Measurements from ENCODE around the gene KLF7. TPM values are rescaled to one million over a fixed set of nuclear protein-coding genes. Genes with fewer than 3 reads are reported as not detected.

KLF7 gene
- total RNA-seq, 1 donor from 2014 or later = 30.6 TPM

DNA sequence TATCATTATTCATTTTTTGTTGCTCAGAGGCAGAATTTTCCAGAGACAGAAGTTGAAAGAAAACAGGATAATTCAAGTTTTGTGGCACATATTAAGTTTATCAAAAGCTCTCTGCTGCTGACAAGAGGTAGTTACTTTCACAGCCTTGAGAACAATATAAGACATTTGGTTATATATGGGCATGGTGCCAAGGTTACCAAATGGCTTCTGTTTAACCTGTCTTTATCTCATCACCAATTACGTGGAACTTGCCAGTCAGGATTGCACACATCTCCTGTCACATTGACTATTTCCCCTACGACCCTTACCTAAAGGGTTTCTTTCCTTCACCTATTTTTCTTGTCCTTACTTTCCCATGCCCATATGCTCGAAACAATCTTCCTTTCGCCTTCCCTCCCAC is 35.9 kb downstream of the KLF7 start:
- no peak for DNase-seq (ENCODE audit: extremely low read depth, low read depth, low spot score)

DNA sequence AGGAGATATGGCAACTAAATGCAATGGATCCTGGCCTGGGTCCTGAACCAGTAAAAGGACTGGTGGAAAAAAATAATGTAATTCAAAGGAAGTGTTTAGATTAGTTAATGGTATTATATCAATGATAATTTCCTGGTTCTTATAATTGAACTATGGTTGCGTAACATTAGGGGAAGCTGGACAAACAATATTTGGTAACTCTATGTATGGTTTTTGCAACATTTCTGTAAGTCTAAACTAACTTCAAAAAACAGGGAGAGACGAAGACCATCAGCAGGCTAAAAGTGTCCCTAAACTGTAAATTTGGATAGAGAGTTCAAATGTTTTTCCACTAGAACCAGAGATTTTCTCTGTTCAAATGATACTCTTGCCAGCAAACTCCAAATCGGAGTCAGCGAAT is 36.9 kb downstream of the KLF7 start:
- no peak for DNase-seq (ENCODE audit: extremely low read depth, low read depth, low spot score)

DNA sequence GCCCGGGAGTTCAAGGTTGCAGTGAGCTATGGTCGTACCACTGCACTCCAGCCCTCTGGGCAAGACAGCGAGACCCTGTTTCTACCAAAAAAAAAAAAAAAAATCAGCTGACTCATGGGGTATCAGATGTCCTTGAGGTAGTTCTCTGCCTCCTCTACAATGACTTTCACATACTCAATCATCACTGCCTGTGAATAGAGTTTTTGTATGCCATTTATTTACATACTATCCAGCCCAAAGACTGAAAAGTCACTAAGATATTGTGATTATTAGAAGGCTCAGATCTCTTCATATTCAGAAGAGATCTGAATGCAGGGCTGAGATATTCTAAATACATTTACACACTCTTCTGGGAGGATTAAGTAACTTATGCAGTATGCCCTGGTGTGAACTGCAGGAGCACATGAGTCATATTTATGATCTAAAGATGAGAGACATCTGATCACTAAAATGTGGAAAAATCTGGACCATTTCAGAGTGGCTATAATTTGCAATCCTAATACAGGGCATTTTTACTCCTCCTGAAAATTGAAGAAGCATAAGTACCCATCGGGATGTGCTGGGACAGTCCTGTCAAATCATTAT is 38.9 kb downstream of the KLF7 start:
- DNase-seq (ENCODE audit: extremely low read depth, low read depth, low spot score) = no peak

DNA sequence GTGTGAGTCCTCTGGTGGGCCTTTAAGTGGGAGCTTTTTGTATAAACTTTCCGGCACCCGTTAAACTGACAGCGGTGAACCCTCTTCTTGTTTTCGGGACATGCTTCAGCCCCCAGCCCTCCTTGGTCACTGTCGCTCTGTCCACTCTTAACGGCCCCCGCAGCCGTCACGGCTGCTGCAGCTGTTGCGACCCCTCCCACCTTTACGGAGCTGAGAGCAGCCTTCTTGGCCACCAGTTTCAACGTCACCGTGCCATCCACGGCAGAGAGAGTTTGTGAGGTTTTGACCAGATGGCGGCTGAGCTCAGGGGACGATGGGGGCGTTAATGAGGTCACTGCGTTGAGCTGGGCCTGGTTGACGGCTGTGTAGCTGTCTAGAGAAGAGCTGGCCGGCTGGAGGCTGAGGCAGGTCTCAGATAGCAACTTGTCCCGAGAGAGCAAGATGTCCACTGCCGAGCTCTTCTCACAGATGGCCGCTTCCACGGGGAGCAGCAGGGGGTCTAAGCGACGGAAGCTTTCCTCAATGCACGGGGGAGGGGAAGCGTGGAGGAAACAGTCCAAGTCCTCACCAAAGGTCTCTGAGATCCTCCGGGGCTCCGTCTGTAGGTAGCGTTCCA is 41.9 kb downstream of the KLF7 start:
- DNase-seq (ENCODE audit: extremely low read depth, low read depth, low spot score) = no peak

DNA sequence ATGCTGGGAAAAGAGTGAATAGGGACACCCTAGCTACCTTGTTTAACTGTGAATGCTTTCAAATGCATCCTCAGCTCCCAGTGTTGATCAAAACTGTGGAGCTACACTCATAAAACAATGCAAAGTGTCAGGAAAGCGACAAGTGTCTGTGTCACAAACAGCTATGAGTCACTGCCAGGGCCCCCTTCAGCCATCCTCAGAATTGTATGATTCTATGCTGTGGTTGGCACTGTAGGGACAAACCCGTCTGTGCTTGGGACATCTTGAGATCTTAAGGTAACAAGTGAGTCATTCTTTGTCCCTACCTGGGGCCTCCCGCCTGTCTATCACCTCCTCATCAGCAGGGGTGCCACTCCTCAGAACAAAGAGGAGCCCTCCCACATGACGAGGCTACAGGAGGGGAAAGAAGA is 42.4 kb downstream of the KLF7 start:
- no peak for DNase-seq (ENCODE audit: extremely low read depth, low read depth, low spot score)

DNA sequence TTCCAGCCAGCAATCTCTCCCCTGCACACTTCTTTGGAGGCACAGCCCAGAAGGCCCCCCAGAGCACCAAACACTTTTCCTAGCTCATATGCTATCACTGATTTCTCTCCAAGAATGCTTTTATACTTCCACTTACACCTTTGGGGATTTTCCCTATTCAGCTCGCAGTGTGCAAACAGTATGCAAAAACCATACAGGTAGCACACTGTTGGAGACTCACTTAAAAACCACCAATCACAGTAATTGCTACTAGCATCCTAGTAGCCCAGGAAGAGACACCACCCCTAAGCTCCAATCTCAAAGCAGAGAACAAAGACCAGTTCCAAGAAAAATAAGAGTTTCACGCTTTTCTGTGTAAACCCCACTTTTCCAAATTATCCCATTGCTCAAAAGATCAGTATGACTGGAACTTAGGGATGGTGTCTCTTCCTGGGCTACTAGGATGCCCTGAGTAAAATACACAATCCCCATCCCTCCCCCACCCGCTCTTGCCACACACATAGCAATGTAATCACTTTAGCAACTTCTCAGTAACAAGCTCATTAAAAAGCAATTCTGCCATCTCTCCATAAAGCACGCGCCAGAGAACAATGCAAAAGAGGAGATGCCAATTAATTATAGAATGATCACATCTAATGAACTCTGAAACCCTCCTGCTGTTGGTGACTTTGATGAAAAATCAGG is 43.0 kb downstream of the KLF7 start:
- DNase-seq (ENCODE audit: extremely low read depth, low read depth, low spot score) = no peak

DNA sequence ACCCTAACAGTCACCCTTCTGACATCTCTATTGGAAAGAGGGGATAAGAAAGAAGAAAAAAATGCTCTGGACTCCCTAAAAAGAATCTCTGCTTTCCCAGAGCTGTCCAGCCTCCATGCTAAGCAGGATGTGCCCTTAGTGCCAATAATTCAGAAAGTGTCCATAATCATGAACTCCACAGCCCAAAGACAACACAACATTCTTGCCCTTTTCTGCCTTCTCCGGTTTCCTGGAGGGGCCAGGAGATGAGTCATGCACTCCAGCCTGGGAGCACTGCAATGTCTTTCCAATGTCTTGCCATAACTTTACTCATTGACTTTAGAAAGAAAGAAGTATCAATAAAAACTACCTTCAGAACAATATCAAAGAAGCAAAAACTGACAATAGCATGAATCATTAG is 44.0 kb downstream of the KLF7 start:
- no peak for DNase-seq (ENCODE audit: extremely low read depth, low read depth, low spot score)

DNA sequence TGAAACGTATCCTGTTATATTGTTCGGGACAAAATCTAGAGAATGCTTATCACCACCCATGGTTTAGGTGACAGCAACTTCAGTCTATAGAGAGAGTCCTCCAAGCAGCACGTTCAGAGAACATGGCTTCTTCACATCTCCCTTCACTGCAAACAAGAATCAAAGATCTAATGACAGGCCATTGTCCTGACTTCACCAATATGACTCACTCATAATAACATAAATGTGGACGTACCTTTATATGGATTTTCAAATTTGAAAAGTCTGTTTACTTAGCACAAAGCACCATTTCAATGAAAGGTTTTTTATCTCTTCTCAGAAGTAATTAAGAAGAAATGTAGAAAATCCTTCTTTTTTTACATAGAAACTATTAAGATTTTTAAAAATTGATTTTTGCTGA is 46.7 kb downstream of the KLF7 start:
- DNase-seq (ENCODE audit: extremely low read depth, low read depth, low spot score) = no peak

DNA sequence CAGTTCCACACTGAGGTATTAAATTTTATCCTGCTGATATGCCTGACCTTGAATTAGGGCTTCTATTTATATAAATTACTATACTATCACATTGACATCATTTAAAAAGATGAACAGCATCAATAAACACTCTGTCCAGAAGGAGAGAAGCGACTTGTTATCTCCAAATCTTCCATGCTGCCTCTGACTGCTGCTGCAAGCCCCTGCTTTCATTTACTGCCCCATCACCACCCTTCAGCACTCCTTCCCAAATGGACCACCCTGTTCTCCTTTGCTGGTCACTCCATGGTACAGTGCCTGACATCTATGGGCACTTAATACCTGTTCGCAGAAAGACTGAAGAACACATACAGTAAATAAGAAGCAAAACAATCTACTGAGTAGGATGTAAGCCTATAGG is 48.1 kb downstream of the KLF7 start:
- no peak for DNase-seq (ENCODE audit: extremely low read depth, low read depth, low spot score)

DNA sequence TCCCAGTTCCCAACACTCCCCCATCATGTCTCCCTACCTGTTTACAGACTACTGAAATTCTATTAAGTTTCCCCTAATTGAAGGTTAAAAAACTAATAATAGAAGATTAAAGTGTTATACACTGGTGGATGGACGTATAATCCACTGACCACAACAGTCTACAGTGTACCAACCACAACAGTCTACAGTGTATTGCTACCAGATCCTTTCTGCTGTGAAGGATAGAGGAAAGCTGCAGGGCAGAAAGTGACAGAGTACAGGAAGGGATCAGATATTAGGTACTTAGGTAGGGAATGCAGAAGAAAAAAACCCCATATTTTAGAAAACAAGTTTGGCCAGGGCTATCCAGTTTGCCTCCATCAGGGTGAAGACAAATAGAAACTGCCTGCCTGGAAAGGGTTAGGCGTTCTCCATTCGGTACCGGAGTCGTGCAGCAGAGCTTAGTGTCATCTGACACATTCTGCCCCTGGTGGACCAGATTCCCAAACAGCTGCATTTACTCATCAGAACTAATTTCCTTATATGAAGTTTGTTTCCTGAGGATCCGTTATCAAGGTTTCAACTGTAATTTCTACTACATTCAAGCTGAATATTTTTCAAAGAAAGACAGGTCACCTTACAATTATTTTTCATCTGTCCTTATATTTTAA is 49.9 kb downstream of the KLF7 start:
- no peak for DNase-seq (ENCODE audit: extremely low read depth, low read depth, low spot score)

DNA sequence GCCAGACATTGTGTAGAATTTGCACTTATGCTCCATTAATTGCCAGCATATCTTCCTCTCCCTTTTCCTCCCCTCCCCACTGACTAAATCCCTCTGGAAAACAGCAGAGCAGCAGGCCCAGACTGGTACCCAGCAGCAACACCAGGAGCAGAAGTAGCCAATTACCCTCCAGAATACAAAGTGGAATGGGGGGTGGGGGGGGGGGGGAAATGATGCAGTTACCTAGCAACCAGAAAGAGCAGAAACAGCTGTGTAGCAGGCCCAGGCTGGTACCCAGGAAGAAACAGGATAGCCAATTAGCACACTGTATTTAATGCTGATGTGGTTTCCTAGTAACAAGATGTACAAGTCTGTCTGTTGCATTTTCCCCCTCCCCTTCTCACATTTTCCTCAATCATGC is 52.3 kb downstream of the KLF7 start:
- no peak for DNase-seq (ENCODE audit: extremely low read depth, low read depth, low spot score)

DNA sequence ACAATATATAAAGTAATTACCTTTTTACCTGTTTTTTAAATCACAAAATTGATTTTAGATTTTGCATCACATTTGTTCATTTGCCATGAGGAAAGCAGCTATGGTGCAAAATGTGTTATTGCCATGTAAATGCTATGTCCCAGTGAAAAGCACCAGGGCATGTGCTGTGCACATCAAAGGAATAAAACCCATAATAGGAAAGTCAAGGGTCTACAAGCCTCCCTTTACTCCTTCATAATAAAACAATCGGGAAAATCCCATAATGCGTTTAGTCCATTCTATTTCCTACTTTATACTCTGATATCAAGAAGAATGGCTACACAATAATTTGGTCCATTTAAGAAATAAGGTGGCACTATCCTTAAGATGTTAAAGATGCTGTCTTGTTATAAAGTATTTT is 53.0 kb downstream of the KLF7 start:
- DNase-seq (ENCODE audit: extremely low read depth, low read depth, low spot score) = no peak

DNA sequence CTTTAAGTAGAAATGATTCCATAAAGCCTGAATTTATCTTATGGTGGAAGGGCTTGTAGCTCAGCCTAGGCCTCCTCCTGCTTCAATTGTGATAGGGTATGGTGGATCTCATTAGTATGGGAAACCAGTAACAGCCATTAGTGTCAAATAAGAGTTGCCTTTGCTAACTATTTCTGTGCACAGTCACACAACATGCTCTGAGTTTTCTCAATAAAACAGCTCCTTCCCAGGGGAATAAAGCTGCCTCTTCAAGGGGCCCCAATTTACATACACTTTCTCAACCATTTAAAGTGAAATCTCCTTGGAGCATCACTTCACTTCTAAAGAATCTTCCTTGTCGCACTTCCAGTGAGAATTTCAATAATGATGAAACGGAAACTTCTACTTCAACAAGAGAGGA is 53.4 kb downstream of the KLF7 start:
- DNase-seq (ENCODE audit: extremely low read depth, low read depth, low spot score) = no peak

DNA sequence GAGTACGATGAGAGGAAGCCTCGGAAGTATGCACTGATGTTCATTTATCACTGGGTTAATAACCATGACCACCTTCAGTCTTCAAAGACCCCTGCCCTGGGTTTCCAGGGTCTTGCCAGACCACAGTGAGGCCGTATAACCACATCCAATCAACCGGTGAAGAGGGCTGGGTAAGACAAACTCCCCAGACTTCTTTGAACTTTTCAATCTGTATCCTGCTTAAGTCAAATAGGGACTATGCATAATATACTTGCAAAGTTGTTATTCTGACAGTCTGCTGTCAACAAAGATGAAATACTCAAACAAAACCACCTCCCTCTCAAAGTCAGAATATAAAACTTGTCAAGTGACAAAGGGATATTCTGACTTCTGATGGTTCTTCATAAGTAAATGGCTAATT is 54.0 kb downstream of the KLF7 start:
- DNase-seq (ENCODE audit: extremely low read depth, low read depth, low spot score) = no peak

DNA sequence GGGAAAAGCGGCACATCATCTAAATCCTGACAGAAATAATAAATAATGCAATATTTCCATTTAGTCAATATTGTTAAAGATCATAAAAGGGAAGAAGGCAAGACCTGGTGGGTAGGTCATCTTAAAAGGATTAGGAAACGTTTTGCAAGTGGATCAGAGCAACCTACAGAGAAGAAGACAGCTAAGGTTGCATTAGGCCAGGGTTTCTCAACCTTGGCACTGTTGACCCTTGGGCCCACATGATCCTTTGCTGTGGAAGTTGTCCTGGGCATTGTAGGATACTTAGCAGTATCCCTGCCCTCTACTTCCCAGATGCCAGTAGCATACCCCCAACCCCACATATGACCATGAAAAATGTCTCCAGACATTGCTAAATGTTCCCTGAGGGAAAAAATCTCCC is 55.0 kb downstream of the KLF7 start:
- DNase-seq (ENCODE audit: extremely low read depth, low read depth, low spot score) = no peak

DNA sequence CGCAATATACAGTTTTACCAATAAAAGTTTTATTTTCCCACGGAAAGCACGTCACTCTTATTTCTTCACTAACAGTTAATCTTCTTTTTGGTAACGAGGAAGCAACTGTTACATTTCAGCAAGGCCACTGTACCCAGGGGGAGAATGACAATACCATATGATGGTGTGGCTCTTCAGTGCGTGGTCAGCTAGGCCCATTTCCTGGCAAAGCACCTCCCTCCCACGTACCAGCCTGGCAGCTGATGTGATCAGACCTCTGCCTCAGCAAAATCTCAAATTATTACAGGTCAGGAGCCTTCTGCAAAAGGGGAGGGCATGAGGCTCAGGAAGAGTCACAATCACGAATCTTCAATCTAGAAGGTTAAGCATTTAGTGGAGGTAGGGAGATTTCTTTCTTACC is 55.4 kb downstream of the KLF7 start:
- DNase-seq (ENCODE audit: extremely low read depth, low read depth, low spot score) = no peak

DNA sequence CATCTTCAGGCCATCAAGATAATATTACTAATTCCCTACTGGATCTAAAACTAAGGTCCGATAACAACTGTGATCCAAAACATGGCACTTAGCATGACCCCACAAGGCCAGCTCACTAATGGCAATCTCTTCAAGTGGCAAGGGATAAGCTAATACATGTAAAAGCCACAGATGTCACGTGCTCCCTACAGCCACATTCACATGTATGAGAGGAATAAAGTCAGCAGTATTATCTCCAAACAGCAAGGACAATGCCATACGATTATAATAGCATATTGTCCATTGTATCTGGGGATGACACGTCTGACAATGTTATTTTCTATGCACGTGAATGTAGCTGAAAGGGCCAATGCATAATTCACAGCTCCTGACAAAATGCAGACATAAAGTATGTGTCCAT is 56.0 kb downstream of the KLF7 start:
- DNase-seq (ENCODE audit: extremely low read depth, low read depth, low spot score) = no peak

DNA sequence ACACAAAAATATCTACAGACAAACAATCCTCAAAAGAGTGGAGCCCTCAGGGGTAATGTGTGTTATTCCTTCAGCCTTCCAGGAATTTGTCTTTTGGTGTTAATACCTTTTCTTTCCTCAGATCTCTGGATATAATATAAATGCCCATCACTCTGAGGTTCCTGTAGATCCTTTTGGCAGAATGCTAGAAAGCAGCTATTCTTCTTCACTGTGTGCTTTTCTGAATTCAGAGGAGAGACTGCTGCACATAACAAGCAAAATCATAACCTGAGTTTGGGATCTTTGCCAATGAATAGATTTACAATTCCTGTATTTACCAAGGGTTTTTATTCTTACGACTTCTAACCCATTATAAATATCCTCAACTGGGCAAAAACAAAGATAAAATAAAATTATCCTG is 57.3 kb downstream of the KLF7 start:
- DNase-seq (ENCODE audit: extremely low read depth, low read depth, low spot score) = no peak

DNA sequence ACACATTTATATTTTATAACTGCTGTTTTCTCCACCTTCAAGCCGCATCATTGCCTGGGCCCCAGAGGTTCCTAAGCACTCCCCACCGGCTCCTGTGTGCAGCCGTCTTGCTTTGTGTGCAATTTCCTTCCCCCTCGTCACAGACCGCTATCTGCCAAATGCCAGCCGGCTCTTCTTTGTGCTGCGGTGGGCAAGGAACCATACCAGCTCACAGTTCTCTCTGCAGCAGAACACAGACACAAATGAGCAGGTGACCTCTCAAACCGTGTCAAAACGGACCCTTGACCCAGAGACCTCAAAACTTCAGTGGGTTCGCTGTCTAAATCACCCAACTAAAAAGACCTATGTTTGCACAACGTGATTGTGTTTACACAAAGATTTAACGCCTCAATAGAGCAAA is 58.2 kb downstream of the KLF7 start:
- no peak for DNase-seq (ENCODE audit: extremely low read depth, low read depth, low spot score)

DNA sequence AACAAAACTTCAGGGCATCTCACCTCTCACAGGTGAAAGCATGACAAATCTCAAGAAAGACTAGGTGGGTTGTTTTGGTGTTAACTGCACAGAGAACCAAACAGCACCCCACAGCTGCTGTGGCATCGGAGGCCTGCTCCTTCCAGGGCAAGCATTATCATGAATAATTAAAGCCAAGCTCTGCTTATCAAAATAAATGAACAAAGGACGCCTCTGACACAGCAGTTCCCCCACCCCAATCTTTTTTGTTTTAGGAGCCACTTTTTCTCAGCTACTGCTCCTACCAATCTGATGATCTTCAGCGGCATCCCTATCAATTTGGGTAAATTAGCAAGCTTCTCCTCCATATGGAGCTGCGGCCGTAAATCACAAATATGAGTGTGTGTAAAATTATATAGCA is 58.6 kb downstream of the KLF7 start:
- DNase-seq (ENCODE audit: extremely low read depth, low read depth, low spot score) = no peak

DNA sequence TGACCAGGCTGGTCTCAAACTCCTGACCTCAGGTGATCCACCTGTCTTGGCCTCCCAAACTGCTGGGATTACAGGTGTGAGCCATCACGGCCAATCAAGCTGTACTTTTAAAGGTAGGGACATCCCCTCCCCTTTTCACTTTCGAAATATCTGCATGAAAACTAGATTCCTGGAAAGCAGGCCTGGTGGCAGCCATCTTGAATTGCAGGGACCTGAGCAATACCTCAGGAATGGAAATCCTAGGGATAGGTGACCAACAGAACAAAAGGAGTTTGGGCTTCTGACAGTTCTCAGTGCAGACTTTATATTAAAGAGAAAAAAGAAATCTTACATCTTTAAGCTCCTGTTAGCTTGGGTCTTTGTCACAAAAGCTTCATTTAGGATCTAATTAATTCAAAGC is 62.6 kb downstream of the KLF7 start:
- no peak for DNase-seq (ENCODE audit: extremely low read depth, low read depth, low spot score)

DNA sequence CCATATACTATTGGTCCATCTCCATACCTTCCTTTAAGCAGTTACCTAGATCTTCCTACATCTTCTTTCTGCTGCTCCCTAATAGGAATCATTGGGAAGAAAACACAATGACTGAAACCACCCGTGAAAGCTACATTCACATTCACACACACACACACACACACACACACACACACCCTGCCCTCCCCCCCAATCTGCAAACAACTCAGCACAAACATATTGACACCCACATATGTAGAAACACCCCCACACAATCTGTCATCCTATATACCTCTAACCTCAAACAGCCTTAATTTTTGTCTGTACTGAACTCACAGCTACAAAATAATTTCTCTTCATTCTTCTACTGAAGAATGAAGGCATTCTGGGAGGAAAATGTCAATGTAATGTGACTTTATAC is 63.8 kb downstream of the KLF7 start:
- no peak for DNase-seq (ENCODE audit: extremely low read depth, low read depth, low spot score)

Measured in glomerular endothelial cell (primary cell).